GM19025 (cell line): Measurements from ENCODE around the gene RPS4Y1.

ENCODE experiments used
- ATAC-seq: cut with Tn5 transposase; IDR thresholded peaks from one replicate; pipeline ENCODE4 v1.9.1; 2021; ENCODE audit warnings: mild to moderate bottlenecking, low read depth, moderate library complexity; ENCODE audit not compliant: unreplicated experiment

RPS4Y1 gene

GRCh38 chrY:2874211-2874610 lies 32.8 kb downstream of the RPS4Y1 start:
- no peak for ATAC-seq

- no peak for ATAC-seq
These were observed 42.2 kb downstream of the RPS4Y1 start for GRCh38 chrY:2883561-2883960.

GRCh38 chrY:2885880-2886279 lies 44.5 kb downstream of the RPS4Y1 start:
- ATAC-seq: no peak

- no peak for ATAC-seq
These were observed 46.0 kb downstream of the RPS4Y1 start for GRCh38 chrY:2887386-2887785.

GRCh38 chrY:2887955-2888354 lies 46.6 kb downstream of the RPS4Y1 start:
- ATAC-seq: peak; percentile 73

GRCh38 chrY:2893471-2893870 lies 52.1 kb downstream of the RPS4Y1 start:
- no peak for ATAC-seq

GRCh38 chrY:2896050-2896449 lies 54.6 kb downstream of the RPS4Y1 start:
- ATAC-seq: no peak

- no peak for ATAC-seq
These were observed 66.0 kb downstream of the RPS4Y1 start for GRCh38 chrY:2907356-2907755.

GRCh38 chrY:2913066-2913815 lies 71.8 kb downstream of the RPS4Y1 start:
- no peak for ATAC-seq
